Lower leg skin (tissue), 3 donors: ENCODE measurements around the gene ZDHHC14.

Source experiments
- POLR2A ChIP-seq, 2 donors: fragments of 450-650 bp; IDR thresholded peaks; one replicate each; pipeline ENCODE4 v1.6.1; 2016 to 2017; ENCODE audit warnings: antibody characterized with exemption in 2 of 2, mild to moderate bottlenecking in 1 of 2, moderate library complexity in 1 of 2
- TF ChIP-seq, protein P1 (sequence below), 3 donors: fragments of 450-650 bp; IDR thresholded peaks; one replicate each; pipeline ENCODE4 v1.5.1; 2016; ENCODE audit warnings: antibody characterized with exemption in 3 of 3, mild to moderate bottlenecking in 3 of 3, moderate library complexity in 2 of 3

DNA sequence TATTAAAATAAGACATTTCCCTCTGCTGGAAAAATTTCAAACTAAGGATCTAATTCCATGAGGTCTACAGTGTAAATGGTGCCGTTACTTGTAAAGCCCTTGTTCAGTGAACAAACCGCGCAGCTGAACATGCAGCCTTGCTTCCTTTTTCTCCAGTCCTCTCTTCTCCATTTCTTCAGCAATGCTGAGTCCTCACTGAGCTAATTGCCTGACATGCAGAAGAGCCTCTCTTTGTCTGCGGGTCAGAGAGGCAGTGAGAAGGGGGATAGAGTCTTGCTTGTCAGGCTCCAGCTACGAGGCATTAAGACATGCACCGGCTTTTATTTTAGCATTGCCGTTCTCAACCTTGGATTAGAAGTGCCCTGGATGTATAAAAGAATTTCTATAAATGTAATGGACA, 25.7 kb downstream of the ZDHHC14 start:
- no peak for TF ChIP-seq POLR2A (IDR thresholded peaks at IDR 0.05)
- TF ChIP-seq, protein P1, sequence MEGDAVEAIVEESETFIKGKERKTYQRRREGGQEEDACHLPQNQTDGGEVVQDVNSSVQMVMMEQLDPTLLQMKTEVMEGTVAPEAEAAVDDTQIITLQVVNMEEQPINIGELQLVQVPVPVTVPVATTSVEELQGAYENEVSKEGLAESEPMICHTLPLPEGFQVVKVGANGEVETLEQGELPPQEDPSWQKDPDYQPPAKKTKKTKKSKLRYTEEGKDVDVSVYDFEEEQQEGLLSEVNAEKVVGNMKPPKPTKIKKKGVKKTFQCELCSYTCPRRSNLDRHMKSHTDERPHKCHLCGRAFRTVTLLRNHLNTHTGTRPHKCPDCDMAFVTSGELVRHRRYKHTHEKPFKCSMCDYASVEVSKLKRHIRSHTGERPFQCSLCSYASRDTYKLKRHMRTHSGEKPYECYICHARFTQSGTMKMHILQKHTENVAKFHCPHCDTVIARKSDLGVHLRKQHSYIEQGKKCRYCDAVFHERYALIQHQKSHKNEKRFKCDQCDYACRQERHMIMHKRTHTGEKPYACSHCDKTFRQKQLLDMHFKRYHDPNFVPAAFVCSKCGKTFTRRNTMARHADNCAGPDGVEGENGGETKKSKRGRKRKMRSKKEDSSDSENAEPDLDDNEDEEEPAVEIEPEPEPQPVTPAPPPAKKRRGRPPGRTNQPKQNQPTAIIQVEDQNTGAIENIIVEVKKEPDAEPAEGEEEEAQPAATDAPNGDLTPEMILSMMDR (IDR thresholded peaks at IDR 0.05), result no peak
